Activated T-helper 17 cell treated with anti-CD3 and anti-CD28 coated beads, Interleukin-2, amount 50 U/mL, for 72 hours (primary cell): ENCODE data around the gene KRTAP9-8. TPM values are rescaled to one million over a fixed set of nuclear protein-coding genes. Genes with fewer than 3 reads are reported as not detected.
"Not testable (repeated sequence)": the region's sequence is repeated elsewhere in the genome, so short reads cannot be mapped to it uniquely, and the experiment has no call there.

ENCODE experiments used
- ATAC-seq: fragments of 150-1000 bp; cut with Tn5 transposase; replicated peaks from 2 replicates; pipeline ENCODE4 v1.10.0; 2021; ENCODE audit warnings: mild to moderate bottlenecking, moderate library complexity
- H3K27ac Mint-ChIP-seq: one replicate; pipeline ENCODE4 v1.8.0; 2022; ENCODE audit warnings: mixed read lengths
- H3K27me3 Mint-ChIP-seq: one replicate; pipeline ENCODE4 v1.8.0; 2022; ENCODE audit warnings: mixed read lengths
- H3K36me3 Mint-ChIP-seq: one replicate; pipeline ENCODE4 v1.8.0; 2022; ENCODE audit warnings: low read depth, mild to moderate bottlenecking, mixed read lengths
- H3K4me1 Mint-ChIP-seq: one replicate; pipeline ENCODE4 v1.8.0; 2022; ENCODE audit warnings: mixed read lengths
- H3K4me3 Mint-ChIP-seq: one replicate; pipeline ENCODE4 v1.8.0; 2022; ENCODE audit warnings: mild to moderate bottlenecking, mixed read lengths
- H3K9me3 Mint-ChIP-seq: one replicate; pipeline ENCODE4 v1.8.0; 2022; ENCODE audit warnings: mixed read lengths
- total RNA-seq, 2 donors: library from RNA; stranded (reverse); gene quantifications; one replicate each; pipeline ENCODE4 v1.2.3, GENCODE V29; 2022

KRTAP9-8 gene, protein sequence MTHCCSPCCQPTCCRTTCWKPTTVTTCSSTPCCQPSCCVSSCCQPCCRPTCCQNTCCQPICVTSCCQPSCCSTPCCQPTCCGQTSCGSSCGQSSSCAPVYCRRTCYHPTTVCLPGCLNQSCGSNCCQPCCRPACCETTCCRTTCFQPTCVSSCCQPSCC
- not detected for total RNA-seq

DNA sequence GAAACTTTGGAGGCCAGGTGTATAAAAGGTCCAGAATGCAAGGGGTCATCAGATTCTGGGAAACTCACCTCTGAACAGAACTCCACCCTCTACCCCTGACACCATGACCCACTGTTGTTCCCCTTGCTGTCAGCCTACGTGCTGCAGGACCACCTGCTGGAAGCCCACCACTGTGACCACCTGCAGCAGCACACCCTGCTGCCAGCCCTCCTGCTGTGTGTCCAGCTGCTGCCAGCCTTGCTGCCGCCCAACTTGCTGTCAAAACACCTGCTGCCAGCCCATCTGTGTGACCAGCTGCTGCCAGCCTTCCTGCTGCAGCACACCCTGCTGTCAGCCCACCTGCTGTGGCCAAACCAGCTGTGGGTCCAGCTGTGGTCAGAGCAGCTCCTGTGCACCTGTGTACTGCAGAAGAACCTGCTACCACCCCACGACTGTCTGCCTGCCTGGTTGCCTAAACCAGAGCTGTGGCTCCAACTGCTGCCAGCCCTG, at the start of gene KRTAP9-8:
TSS of gene KRTAP9-8 (plus strand) at position 51 of the 489 bp plus-strand sequence. CDS start at position 104, 53 bp downstream.
- H3K27ac Mint-ChIP-seq, H3K4me3 Mint-ChIP-seq, H3K9me3 Mint-ChIP-seq, H3K36me3 Mint-ChIP-seq, ATAC-seq, H3K4me1 Mint-ChIP-seq: not testable (repeated sequence)
- H3K27me3 Mint-ChIP-seq, result peaks cover 19% of the 10 kb centered on the region

DNA sequence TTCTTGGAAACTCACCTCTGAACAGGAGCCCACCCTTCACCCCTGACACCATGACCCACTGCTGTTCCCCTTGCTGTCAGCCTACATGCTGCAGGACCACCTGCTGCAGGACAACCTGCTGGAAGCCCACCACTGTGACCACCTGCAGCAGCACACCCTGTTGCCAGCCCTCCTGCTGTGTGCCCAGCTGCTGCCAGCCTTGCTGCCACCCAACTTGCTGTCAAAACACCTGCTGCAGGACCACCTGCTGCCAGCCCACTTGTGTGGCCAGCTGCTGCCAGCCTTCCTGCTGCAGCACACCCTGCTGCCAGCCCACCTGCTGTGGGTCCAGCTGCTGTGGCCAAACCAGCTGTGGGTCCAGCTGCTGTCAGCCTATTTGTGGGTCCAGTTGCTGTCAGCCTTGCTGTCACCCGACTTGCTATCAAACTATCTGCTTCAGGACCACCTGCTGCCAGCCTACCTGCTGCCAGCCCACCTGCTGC, 47.9 kb upstream of the KRTAP9-8 start, which contains the start of gene KRTAP9-1:
TSS of gene KRTAP9-1 (plus strand) at position 51 of the 482 bp plus-strand sequence. CDS start at position 51, 0 bp downstream.
- not testable (repeated sequence) for H3K4me3 Mint-ChIP-seq, H3K27me3 Mint-ChIP-seq, H3K27ac Mint-ChIP-seq, H3K36me3 Mint-ChIP-seq, H3K9me3 Mint-ChIP-seq, ATAC-seq, H3K4me1 Mint-ChIP-seq

DNA sequence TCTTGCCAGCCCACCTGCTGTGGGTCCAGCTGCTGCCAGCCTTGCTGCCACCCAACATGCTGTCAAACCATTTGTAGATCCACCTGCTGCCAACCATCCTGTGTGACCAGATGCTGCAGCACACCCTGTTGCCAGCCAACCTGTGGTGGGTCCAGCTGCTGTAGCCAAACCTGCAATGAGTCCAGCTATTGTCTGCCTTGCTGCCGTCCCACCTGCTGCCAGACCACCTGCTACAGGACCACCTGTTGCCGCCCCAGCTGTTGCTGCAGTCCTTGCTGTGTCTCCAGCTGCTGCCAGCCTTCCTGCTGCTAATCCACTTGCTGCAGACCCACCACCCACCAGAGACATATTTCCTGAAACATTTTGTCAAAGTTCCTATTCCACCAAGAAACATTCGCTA, 47.5 kb upstream of the KRTAP9-8 start:
- Mint-ChIP-seq H3K36me3 (no peaks in the 10 kb centered on the region), H3K9me3 (no peaks in the 10 kb centered on the region), H3K27ac (no peak overlapping the region), H3K27me3 (peaks cover 9% of the 10 kb centered on the region), H3K4me3 (no peak overlapping the region), H3K4me1 (no peaks in the 10 kb centered on the region)
- ATAC-seq, result no peak

DNA sequence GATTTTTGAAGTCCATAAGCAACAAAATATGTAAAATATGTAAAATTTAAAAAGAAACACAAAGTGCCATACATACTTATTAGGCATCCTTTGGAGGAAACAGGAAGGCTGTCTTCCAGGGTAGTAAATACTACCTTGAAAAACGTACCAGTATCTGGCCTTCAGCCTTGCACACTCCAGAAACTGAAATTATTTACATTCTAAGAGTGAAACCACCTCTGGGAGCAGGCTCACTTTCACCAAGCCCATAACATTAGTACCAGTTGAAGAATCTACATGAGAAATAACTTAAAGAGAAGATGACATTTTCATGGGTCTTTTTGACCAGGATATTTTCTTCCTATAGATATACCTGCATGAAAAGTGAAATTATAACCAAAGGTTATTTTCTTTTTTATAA, 41.7 kb upstream of the KRTAP9-8 start:
- no peak overlapping the region for H3K27ac Mint-ChIP-seq
- H3K27me3 Mint-ChIP-seq, result no peaks in the 10 kb centered on the region
- H3K36me3 Mint-ChIP-seq, result no peaks in the 10 kb centered on the region
- H3K4me3 Mint-ChIP-seq, result no peak overlapping the region
- ATAC-seq, result no peak
- H3K4me1 Mint-ChIP-seq, result no peaks in the 10 kb centered on the region
- no peaks in the 10 kb centered on the region for H3K9me3 Mint-ChIP-seq

DNA sequence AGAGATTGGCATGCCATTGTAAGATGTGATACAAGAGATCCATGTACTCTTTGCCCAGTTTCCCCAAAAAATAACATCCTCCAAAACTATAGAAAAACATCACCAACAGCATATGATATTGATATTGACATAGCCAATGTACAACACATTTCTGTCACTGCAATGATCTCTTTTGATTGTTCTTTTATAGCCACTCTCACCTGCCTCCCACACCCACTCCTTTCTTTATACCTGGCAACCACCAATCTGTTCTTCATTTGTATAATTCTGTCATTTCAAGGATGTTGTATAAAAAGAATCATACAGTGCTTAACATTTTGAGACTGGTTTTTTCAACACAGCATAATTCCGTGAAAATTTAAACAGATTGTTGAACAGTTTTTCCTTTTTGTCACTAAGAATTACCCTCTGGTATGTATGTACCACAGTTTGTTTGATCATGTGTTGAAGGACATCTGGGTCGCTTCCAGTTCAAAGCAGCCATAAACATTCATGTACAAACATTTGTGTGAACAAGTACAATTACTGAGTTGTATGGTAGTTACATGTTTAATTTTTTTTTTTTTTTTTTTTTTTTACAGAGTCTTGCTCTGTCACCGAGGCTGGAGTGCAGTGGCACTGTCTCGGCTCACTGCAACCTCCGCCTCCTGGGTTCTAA, 38.2 kb upstream of the KRTAP9-8 start:
- no peaks in the 10 kb centered on the region for H3K27me3 Mint-ChIP-seq
- ATAC-seq, result no peak
- H3K36me3 Mint-ChIP-seq, result no peaks in the 10 kb centered on the region
- no peak overlapping the region for H3K4me3 Mint-ChIP-seq
- no peaks in the 10 kb centered on the region for H3K4me1 Mint-ChIP-seq
- no peaks in the 10 kb centered on the region for H3K9me3 Mint-ChIP-seq
- no peak overlapping the region for H3K27ac Mint-ChIP-seq

DNA sequence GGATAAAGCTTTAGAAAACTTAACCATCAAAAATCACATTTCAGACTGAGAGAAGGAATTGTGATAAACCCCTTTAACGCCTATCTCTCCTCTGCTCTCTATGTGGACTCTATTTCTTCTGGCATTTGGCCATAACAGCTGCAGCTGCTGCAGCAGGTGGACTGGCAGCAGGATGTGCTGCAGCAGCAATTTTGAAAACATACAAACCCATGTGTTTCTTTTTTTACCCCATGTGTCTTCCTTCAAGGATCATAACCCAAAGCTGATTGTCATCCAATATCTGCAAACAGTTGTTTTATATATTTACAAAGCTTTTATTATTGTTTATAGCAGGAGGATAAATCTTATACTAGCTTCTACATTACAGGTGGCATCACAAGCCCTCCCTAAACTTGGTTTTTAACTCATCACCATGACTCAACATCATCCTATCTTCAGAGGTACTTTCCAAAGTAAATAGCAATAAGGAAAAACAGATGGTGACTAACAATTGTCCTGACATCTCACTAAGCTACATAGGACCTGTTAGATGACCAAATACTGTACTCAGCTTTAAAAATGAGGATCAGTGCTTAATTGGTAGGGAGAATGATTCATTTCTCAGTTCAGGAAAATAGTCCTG, 25.8 kb upstream of the KRTAP9-8 start:
- Mint-ChIP-seq H3K9me3 (no peaks in the 10 kb centered on the region), H3K36me3 (no peaks in the 10 kb centered on the region), H3K27me3 (peaks cover 23% of the 10 kb centered on the region), H3K27ac (peak overlapping the region; percentile 12), H3K4me3 (no peak overlapping the region), H3K4me1 (peaks cover 5% of the 10 kb centered on the region)
- ATAC-seq, result peak; percentile 90

DNA sequence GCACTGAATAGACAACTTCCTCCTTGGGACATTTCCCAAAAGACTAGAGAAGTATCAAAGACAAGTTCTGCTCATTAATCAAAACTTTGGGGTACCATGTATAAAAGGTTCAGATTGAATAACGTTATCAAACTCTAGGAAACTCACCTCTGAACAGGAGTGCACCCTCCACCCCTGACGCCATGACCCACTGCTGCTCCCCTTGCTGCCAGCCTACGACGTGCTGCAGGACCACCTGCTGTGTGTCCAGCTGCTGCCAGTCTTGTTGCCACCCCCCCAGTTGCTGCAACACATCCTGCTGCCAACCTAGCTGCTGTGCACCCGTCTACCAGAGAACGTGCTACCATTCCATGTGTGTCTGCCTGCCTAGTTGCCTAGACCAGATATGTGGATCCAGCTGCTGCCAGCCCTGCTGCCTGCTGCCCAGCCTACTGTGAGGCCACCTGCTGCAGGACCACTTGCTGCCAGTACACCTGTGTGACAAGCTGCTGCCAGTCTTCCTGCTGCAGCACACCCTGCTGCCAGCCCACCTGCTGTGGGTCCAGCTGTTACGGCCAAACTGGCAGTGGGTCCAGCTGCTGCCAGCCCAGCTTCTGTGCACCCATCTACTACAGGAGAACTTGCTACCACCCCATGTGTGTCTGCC, 25.2 kb upstream of the KRTAP9-8 start:
- peak overlapping the region; percentile 12 for H3K27ac Mint-ChIP-seq
- H3K9me3 Mint-ChIP-seq, result no peaks in the 10 kb centered on the region
- H3K4me1 Mint-ChIP-seq, result peaks cover 5% of the 10 kb centered on the region
- peak; percentile 5 for ATAC-seq
- H3K36me3 Mint-ChIP-seq, result no peaks in the 10 kb centered on the region
- H3K4me3 Mint-ChIP-seq, result no peak overlapping the region
- peaks cover 27% of the 10 kb centered on the region for H3K27me3 Mint-ChIP-seq

DNA sequence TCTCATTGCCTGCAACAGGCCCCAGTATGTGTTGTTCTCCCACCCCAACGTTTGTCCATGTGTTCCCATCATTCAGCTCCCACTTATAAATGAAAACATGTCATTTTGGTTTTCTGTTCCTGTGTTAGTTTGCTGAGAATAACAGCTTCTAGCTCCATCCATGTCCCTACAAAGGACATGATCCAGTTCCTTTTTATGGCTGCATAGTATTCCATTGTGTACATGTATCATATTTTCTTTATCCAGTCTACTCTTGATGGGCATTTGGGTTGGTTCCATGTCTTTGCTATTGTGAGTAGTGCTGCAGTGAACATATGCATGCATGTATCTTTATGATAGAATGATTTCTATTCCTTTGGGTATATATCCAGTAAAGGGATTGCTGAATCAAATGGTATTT, 22.1 kb upstream of the KRTAP9-8 start:
- no peak for ATAC-seq
- no peak overlapping the region for H3K4me3 Mint-ChIP-seq
- peaks cover 4% of the 10 kb centered on the region for H3K9me3 Mint-ChIP-seq
- H3K4me1 Mint-ChIP-seq, result peaks cover 5% of the 10 kb centered on the region
- peaks cover 11% of the 10 kb centered on the region for H3K27me3 Mint-ChIP-seq
- no peaks in the 10 kb centered on the region for H3K36me3 Mint-ChIP-seq
- no peak overlapping the region for H3K27ac Mint-ChIP-seq

DNA sequence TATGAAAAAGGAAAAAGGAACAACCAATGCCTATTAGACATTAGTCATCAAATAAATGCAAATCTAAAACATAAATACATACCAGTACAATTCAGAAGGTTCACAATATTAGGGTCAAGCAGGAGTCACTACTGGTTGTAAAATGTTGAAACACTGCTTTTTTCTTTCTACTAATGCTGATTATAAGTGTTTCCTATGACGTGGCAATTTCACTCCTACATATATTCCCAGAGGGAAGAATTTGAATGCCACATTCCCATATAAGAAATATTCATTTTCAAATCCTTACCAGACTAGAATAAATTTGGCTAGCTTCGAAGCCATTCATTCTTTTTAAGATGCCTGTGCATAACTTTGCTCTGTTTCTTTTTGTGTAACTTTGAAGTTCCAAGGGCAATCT, 14.0 kb upstream of the KRTAP9-8 start:
- no peak overlapping the region for H3K27ac Mint-ChIP-seq
- no peaks in the 10 kb centered on the region for H3K36me3 Mint-ChIP-seq
- no peak for ATAC-seq
- peaks cover 10% of the 10 kb centered on the region for H3K27me3 Mint-ChIP-seq
- H3K4me3 Mint-ChIP-seq, result no peak overlapping the region
- peaks cover 4% of the 10 kb centered on the region for H3K9me3 Mint-ChIP-seq
- H3K4me1 Mint-ChIP-seq, result no peaks in the 10 kb centered on the region

DNA sequence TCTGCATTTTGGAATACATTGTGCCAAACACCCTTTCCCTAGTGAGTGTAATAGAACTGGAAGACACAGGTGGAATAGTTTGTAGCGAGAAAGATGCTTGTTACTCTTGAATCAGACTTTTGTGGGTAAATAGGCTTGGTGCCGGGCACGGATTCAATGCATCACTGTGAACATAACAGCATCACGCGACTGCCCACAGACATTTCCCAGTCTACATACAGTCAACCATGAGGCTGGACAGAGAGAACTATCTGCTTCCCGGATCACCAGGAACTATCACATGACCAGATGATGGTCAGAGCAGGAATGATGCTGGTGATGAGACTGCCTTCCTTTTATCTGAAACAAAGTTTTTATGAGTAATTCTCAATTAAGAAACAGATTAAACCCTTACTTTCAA, 11.7 kb upstream of the KRTAP9-8 start:
- peaks cover 7% of the 10 kb centered on the region for H3K27me3 Mint-ChIP-seq
- H3K9me3 Mint-ChIP-seq, result no peaks in the 10 kb centered on the region
- H3K36me3 Mint-ChIP-seq, result no peaks in the 10 kb centered on the region
- no peak for ATAC-seq
- H3K4me3 Mint-ChIP-seq, result no peak overlapping the region
- no peaks in the 10 kb centered on the region for H3K4me1 Mint-ChIP-seq
- no peak overlapping the region for H3K27ac Mint-ChIP-seq

DNA sequence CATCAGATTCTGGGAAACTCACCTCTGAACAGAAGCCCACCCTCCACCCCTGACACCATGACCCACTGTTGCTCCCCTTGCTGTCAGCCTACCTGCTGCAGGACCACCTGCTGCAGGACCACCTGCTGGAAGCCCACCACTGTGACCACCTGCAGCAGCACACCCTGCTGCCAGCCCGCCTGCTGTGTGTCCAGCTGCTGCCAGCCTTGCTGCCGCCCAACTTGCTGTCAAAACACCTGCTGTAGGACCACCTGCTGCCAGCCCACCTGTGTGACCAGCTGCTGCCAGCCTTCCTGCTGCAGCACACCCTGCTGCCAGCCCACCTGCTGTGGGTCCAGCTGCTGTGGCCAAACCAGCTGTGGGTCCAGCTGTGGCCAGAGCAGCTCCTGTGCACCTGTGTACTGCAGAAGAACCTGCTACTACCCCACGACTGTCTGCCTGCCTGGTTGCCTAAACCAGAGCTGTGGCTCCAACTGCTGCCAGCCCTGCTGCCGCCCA, 11.2 kb upstream of the KRTAP9-8 start, which contains the start of gene KRTAP9-2:
TSS of gene KRTAP9-2 (plus strand) at position 51 of the 498 bp plus-strand sequence. CDS start at position 58, 7 bp downstream.
- ATAC-seq, H3K4me3 Mint-ChIP-seq, H3K27ac Mint-ChIP-seq, H3K4me1 Mint-ChIP-seq, H3K9me3 Mint-ChIP-seq, H3K27me3 Mint-ChIP-seq, H3K36me3 Mint-ChIP-seq: not testable (repeated sequence)

DNA sequence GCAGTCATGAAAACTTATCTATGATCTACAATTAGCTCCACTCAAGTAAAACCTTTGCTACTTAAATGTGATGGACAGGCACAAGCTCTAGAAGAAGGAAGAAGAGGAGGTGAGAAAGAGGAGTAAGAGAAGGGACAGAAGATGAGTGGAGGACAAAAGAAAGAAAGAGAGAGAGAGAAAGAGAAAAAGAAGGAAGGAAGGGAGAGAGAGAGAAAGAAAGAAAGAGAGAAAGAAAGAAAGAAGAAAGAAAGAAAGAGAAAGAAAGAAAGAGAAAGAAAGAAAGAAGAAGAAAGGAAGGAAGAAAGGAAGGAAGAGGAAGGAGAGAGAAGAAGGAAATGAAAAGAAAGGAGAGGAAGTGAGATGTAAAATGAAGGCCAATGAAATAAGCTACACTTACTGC, 7.7 kb upstream of the KRTAP9-8 start:
- peaks cover 15% of the 10 kb centered on the region for H3K27me3 Mint-ChIP-seq
- H3K27ac Mint-ChIP-seq, result no peak overlapping the region
- H3K36me3 Mint-ChIP-seq, result no peaks in the 10 kb centered on the region
- no peaks in the 10 kb centered on the region for H3K4me1 Mint-ChIP-seq
- no peak overlapping the region for H3K4me3 Mint-ChIP-seq
- no peaks in the 10 kb centered on the region for H3K9me3 Mint-ChIP-seq
- ATAC-seq, result no peak

DNA sequence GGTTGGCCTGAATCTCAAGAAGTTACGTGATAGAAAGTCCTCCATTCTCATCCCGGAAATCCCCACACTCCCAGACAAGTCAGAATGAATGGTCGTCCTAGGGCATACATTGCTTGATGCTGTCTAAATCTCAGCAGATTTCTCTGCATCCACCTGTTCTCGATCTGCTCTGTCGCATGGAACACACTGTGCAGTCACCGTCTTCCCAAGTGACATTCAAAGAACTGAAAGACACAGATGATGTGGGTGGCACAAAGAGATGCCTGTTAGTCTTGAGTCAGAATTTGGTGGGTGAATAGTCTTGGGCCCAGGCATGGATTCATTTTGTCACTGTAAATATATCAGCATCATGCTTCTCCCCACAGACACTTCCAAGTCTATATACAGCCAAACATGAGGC, 6.1 kb upstream of the KRTAP9-8 start:
- no peaks in the 10 kb centered on the region for H3K9me3 Mint-ChIP-seq
- ATAC-seq, result no peak
- H3K4me3 Mint-ChIP-seq, result no peak overlapping the region
- H3K4me1 Mint-ChIP-seq, result no peaks in the 10 kb centered on the region
- no peak overlapping the region for H3K27ac Mint-ChIP-seq
- H3K27me3 Mint-ChIP-seq, result peaks cover 20% of the 10 kb centered on the region
- no peaks in the 10 kb centered on the region for H3K36me3 Mint-ChIP-seq

DNA sequence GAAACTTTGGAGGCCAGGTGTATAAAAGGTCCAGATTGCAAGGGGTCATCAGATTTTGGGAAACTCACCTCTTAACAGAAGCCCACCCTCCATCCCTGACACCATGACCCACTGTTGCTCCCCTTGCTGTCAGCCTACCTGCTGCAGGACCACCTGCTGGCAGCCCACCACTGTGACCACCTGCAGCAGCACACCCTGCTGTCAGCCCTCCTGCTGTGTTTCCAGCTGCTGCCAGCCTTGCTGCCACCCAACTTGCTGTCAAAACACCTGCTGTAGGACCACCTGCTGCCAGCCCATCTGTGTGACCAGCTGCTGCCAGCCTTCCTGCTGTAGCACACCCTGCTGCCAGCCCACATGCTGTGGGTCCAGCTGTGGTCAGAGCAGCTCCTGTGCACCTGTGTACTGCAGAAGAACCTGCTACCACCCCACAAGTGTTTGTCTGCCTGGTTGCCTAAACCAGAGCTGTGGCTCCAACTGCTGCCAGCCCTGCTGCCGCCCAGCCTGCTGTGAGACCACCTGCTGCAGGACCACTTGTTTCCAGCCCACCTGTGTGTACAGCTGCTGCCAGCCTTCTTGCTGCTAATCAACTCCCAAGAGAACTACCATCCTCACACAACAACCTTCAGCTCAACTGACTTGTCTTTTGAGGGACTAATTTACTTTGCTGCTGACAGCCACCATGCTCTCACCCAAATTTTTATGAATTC, 5.2 kb upstream of the KRTAP9-8 start, which contains the start of gene KRTAP9-3:
TSS of gene KRTAP9-3 (plus strand) at position 51 of the 707 bp plus-strand sequence. CDS start at position 104, 53 bp downstream.
- H3K36me3 Mint-ChIP-seq, ATAC-seq, H3K4me1 Mint-ChIP-seq, H3K9me3 Mint-ChIP-seq, H3K27ac Mint-ChIP-seq, H3K4me3 Mint-ChIP-seq: not testable (repeated sequence)
- H3K27me3 Mint-ChIP-seq, result peaks cover 20% of the 10 kb centered on the region
